NCI-H510A (cell line): ENCODE results near the gene FAM78B.

Experiments used
- DNase-seq: peaks from one replicate; lab custom pipeline; 2025; lab: John Stamatoyannopoulos, UW

FAM78B gene

DNA sequence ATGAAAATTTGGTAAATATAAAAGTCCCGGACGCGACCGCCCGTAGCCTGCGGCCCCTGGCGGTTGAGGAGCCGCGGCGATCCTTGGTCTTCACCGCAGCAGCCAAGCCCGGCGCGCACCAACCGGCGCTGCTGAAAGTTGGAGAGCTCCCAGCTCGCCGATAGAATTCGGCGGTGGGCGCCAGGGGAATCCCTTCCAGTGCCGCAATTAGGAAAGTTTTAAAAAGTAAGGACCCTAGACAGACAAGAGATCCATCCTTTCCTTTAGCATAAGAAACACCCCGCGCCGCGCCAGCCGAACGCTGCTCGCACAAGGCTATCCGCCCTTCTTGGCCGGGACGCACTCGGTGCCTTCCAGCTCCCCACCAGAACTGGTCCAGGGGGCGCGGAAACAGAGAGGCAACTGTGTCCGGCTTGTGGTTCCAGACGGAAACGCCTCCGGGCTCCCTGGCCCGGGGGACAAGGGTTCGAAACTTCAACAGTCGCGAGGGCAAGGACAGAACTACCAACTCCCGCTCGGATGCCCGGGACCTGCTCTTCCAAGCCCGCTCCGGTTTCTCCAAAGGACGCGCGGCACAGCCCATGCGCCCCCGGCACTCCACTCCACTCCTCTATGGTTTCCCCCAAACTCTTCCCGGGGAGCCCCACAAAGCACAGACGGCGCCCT lies 1.7 kb downstream of the FAM78B start:
- DNase-seq: no peak

DNA sequence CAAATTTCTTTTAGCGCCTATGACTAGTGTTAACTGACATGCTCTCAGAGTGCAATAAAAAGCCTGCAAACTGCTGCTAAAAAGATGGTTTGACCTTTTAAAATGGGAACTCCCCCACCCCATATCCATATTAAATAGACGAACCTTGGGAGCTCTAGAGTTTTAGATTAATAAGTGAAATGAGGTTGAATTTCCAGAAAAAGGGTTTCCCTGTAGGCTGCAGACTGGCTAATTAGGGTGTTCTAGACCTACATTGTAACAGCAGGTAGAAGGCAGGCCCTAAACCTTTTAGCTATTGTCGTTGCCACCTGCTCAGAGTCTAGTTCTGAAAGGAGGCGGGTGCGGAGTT lies 2.2 kb downstream of the FAM78B start:
- DNase-seq: no peak

DNA sequence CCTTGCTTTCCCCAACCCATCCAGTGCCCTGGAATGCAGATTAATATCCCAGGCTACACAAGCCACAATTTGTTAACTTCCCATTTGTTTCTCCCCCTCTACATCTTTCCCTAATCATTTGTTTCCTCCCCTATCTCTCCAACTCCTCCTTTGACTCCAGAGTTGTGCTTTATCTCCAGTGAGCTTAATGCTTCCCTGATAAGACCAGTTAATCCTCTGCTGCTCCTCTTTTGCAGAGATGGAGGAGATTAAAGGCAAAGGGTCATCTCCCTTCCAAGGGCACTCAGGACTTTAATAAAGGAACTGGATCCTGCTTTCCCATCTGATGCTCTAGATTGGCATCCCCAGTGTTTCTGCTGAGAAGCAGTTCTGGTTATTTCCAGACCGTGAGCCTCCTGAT lies 7.1 kb downstream of the FAM78B start:
- DNase-seq: no peak

DNA sequence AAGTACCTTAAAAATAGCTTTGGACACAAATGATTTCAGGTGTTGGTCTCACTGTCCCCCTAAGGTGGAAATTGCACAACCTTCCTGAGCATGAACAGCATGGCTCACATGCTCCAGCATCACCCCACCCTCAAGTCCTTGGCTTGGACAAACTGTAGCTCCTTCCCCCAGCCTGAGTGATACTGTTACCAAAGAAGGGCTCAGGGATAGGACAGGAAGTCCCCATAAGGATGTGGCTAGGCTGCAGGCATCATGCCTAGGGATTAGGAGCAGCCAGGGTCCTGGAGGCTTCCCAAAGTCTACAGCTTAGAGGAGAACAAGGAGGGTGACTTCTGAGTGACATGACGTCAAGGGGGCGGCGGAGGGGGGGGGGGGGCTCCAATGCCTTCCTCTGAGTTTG lies 10.1 kb downstream of the FAM78B start:
- DNase-seq: no peak

DNA sequence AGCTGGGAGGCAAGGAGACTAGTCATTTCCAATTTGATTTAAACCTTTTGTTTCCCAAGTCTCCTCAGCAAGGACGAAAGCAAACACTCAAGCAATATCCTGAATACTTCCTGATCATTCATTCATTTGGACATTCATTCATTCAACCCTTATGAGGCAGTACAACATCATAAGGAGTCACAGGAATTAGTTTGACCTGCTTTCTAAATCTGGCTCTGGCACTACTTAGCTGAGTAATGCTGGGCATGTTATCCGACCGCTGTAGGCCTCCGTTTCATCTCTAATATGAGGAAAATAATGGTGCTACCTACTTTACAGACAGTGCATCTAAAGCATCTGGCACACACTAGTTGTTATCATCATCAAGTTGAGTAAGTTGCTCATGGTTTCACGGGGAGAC lies 11.7 kb downstream of the FAM78B start:
- DNase-seq: no peak

DNA sequence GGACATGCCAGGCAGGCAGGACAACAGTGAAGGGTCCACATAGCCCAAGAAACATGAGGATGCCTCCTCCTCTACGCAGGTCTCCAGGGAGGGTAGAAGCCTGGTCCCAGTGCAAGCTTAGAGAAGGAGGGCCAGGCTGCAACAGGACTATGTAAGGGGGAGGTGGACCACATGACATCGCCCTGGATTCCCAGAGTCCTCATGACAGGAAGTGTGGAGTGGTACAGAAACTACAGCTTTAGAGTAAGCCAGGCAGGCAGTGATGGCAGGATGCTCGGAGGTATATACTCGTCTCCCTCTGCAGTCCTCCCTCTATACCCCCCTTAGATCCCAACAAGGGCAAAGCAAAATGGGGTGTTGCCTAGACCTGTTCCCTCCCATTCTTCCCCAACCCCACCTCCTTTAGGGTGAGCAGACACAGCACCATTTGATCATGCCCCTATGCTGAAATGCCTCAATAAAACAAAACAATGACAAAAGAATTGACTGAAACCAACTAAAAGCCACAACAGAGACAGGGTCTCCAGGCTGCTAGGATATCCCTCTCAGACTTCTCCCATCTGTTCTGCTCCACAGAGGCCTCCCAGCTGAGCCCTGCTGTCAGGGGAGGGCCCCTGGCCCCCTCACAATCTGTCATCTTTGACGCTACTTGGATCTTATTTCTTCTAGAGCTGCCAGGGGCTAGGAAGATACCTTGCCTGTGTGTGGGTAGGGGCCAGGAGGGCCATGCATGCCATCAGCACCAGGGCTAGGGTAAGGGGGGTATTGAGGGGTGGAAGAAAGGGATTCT lies 13.1 kb downstream of the FAM78B start:
- DNase-seq: no peak

DNA sequence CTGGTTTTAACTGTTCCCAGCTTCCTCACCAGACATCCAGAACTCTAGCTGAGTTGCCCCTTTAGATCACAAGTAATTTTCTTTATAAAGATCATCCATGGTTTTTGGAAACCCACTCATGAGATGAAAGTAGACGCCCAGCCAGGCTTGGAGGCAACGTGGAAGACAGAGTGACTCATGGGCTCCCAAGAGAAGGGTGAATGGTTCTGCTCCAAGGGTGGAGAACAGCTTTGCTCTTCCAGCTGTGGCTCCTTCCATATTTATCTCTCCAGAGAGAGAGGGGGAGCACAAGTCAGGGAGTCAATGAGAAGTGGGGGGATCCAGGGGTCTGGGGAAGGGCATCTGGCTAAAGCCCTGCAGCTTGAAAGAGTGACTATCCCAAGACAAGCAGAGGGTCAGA lies 13.8 kb downstream of the FAM78B start:
- no peak for DNase-seq

DNA sequence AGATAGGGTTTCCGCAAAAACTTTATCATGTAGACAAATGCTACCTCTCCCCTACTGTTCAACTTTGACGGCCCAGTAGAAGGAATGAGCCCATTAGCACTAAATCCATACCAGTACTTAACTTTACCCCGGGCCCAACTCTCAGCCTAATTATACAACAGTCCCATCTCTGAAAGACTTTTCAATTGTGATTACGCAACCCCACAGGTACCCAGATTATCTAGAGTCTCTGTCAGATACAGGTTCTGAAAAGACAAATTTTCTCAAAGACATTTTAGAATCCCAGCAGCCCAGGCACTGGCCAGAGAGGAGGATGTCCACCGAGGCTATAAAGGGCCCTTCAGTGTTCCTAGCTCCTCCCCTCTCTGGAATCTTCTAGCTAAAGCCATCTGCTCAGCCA lies 15.0 kb downstream of the FAM78B start:
- no peak for DNase-seq

DNA sequence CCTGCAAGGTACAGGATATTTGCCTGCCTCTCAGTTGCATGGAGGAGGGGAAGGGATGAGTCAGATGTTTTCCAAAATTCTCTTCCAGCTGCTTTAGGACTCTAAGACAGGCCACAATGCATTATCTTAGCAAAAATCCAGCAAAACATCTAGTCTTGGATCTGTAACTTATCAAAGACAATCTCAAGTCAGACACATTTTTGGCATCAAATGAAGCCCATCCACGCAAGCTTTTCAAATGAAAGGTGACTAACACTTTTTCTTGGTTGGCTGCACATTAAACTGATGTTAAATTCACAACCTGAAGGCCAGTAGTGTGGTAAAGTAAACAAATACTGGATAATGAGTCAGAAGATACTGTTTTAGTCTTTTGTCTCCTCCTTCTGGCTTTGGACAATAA lies 21.3 kb downstream of the FAM78B start:
- DNase-seq: no peak

DNA sequence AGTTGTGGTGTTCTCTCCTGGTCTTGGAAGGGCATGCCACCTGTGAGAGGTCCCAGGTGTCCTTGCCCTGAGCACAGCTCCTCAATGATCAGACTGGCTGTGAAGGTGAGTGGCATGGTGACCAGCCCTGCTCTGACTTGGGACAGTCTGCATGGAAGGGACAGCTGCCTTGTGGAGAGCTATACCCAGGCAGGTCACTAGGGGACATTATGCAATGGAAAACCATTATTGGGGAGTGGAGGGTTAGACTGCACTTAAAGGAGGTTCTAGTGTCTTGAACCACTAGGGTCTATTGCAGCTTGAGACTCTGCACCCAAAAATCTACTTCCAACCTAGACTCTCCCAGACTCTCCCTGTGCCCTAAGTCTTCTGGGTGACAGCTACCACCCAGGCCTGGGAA lies 24.8 kb downstream of the FAM78B start:
- DNase-seq: no peak

DNA sequence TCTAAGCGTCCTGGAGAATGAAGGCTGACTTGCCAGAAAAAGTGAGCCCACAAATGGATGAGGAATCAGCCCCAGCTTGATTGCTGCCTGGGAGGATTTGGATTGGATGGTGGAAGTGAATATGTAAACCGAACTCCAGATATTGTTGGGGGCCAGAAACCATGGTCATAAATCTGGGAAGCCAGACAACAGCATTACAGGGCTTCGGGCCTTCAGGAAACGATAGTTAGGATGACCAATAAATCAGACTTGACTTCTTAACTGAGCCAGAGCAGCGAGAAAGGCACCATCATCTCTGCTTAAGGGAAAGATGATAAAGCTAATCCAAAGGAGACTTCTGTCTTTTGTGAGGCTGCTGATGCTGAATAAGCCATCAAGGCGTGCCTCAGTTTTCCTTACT lies 26.6 kb downstream of the FAM78B start:
- no peak for DNase-seq

DNA sequence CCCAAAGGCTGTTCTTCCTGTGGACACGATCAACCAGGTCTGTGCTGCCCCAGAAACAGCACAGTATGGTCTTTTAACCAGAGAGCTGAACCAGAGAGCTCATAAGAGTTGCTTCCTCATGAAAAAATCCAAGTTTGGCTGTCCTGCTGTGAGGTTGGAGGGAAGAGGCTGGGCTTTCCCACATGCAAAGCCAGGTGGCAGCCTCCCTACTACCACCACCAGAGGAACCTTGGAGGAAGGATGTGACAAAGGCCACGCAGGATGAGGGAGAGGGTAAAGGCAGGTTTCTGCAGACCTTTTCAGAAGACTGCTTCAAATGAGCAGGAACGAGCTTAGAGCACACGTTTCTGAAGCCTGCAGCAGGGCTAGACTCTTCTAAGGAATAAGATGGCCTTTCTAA lies 27.1 kb downstream of the FAM78B start:
- DNase-seq: no peak

DNA sequence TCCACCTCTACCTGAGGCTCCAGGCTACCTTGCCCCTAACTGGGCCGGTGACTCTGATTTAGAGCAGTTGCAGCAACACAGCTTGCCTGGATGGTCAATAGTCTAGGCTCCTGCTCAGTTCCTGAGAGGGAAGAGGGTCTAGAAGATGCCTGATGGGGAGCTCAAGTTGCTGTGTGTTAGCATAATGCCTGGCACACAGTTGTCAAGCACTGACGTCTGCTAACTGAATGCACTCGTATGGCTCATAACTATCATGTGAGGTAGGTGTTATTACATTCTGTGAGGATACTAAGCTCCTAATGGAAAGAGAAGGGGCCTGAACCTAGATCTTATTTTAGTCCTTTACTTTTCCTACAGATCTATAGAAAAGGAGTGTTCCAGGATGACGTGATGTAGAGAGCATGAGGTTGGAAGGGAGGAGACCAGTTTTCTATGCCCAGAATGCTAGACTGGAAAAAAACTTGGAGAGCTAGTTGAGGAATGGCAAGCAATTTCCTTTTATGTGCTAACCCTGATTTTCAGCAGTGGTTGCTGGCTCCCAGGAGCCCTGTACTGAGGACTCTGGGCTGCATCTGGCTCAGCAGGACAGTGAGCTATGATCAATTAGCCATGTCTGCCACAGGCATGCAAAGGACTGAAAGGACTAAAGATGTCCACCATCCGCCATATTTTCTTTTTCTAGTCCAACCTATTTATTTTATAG lies 30.0 kb downstream of the FAM78B start:
- DNase-seq: no peak

DNA sequence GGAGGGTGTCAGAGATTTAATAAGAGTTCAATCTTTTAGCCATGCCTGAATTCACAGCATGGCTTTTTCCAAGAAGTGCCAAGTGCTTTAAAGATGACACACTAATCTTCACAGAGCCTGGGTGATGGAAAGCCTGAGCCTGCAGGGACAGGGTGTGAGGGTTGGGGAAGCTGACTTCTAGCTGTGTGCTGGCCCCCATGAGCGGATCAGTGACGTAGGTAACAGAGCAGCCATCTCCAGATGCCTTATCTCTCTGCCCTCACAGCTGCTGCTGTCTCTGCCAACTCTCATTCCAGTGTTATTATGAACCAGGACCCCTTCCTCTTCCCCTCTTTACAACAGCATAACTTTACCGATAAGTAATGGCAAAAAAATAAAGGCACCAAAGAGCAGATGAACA lies 30.6 kb downstream of the FAM78B start:
- no peak for DNase-seq

DNA sequence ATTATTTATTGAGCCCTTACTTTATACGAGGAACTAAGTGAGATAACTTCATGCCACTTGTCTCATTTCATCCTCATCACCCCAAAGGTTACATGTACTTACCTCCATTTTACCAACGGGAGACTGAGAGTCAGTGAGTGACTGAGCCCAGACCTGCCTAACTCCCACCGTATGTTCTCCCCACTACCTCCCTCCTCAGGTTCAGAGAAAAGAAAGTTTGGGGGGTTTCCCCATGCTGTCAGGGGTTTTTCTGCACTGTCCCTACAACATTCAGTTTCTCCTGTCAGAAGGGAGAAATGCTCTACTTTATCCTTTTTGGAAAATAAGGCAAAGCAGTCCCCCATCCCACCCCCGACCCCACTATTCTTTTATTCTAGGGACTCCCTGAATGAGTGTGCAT lies 32.9 kb downstream of the FAM78B start:
- DNase-seq: no peak

DNA sequence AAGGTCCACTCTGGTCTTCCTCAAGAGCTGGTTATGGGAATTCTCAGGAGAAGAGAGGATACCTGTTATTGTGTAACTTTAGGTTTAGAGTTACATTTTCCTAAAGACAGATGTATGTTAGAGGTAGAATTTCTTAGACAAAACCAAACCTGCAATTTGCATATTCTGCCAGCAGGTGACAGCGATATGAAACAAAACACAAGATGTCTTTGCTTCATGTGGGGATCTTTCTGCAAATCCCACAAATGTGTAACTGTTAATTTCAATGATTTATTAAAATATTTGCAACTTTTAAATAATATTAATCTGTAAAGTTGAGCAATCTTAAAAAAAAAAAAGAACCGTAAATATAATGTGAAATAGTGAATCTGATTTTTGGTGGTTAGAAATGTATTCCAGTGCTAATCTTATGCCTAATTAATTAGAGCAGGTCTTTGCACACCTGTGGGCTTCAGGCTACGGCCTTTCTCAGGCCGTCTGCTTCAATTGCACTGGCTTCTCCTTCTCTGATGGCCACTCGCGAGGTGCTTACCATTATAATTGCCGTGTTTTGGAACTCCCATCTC lies 33.4 kb downstream of the FAM78B start:
- DNase-seq: no peak

DNA sequence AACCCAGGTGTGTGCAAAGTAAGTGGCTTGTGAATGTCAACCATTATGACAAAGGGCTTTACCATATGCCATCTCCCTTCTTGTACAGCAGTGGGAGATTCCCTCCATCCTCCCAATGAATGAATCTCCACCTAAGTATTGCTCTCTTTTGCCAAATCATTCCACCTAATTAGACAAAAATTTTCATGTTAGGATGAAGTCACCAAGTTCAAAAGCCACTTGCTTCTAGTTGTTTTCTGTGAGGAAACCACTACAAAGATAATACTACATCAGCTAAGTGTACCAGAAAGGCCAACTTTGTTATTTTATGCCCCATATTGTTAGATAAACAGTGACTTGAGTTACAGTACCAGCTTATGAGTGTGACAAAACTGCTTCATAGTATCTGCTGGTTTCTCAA lies 34.3 kb downstream of the FAM78B start:
- DNase-seq: no peak

DNA sequence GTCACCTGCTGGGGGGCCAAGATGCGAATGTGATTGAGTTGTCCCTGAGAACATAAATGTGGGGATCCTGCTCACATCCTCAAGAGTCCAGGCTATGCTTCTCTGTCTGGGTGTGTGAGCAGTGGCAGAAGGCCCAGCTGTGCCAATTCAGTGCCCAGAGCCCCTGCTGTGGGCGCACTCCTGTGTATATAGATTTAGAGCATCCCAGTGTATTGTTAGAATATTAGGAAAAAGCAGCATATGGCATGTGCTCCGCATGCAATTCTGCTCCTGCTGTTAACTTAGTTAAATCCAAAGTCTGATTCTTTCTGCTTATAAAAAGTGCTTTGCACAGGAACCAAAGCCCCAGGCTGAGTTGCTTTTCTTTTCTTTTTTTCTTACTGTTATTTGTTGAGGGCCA lies 37.8 kb downstream of the FAM78B start:
- no peak for DNase-seq

DNA sequence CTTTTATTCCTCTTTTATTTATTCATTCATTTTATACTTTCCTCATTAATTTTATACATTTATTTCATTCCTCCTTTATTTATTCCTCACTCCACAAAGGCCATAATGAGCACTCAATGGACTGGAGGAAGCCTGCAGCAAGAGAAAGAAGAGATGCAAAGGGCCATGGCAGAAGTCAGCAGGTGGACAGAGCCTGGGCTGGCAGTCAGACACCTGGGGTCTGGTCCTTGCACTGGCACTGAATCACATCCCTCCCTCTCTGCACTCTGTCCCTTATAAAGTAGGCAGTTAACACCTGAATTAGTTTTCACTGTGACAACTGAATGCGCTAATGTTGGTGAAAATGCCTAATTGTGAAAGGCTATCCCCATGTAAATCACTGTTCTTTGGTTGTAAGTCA lies 38.6 kb downstream of the FAM78B start:
- DNase-seq: no peak

DNA sequence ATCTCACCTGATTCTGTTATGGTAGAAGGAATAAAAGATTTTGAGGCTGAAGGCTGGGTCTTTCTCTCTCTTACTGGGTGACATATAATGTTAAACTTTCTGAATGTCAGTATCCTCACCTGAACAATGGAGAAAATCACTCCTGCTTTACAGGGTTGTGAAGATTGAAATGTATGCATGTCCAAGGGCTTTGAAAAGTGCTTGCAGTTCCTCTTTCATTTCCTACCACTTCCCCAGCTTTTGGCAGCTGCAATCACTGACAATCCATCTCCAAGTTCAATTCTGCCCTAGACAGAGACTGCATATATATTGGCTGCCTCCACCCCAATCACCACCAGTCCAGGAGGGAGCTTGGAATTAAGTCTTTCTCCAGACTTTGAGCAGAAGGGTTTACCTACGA lies 39.8 kb downstream of the FAM78B start:
- DNase-seq: no peak

DNA sequence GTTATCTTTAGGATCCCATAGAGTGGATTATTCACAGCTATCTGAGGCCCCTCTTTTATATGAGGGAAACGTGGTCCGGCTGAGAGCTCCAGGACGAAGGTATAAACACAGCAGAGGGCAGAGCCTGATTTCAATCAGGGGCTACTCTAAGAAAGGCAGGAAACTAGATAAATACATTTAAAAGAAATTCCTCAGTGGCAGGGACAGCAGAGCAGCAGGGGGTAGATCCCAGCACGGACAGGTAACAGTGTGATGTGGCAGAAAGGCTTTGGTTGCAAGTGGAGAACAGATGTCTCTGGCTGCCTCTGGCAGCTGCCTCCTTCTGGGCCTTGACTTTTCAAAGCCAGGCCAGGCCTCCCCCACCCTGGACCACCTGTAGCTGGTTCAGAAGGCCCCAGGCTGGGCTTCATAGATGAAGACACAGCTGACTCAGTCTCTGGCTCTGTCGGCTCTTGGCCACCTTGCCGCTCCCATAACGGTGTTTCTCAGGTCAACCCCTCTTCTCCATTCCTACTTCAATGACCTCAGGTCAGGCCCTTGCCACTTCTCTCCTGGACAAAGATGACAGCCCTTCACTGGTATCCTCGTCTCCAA lies 43.8 kb downstream of the FAM78B start:
- no peak for DNase-seq

DNA sequence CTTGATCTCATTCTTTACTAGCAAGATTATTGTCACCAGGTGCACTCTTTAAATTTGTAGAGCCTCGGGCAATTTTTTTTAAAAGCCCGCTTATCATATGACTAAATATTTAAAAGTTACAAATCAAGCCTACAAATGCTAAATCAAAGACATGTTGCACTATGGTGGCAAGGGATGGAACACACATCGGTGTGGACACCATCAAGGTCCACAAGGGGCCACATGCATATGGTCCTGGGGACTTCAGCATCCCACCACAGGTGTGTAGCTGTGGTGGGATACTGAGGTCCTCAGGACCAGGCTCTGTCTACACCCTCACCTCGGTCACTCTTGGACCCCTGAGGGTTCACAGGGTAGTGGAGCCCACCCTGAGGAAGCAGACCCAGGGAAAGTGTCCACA lies 45.8 kb downstream of the FAM78B start:
- no peak for DNase-seq

DNA sequence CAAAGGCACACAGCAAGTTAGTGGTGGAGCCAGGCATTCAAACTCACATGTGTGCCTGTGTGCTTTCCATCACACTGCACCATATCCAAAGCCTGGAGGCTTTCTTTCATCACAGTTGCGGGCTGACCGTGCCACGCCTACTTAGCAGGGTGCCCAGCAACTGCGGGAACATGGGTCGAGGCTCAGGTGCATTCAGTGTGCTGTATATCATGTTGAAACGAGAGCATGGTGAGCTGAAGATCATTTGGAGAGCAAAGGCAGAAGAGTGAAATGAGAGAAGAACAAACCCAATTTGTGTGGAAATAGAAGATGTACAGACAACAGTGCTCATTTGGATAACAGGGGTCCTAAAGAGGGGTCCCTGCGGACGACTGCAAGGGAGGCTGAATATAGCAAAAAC lies 46.5 kb downstream of the FAM78B start:
- DNase-seq: no peak
